CD1c-positive myeloid dendritic cell (primary cell): ENCODE results near the gene PTGFR.

ENCODE experiments used
- DNase-seq: peaks from one replicate; pipeline ENCODE4 v3.0.0-alpha.2; 2016; ENCODE audit errors: extremely low spot score

Gene PTGFR

DNA sequence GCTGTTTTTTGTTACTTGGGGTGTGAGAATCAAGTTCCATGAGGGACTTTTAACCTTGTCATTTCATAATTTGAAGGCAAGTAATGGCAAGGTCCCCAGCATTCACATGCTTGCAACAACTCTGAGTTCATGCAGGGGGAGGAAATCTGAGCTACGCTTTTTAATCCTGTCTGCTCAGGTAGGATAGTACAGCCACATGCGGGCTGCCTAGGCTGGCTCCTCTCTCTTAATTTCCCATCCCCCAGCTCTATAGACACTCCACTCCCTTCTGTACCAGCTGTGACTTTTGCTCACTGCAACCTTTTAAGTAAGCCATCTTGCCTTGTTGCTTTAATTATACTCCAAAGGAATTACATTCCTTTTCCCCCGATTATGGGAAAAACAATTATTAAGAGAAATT, 30.1 kb downstream of the PTGFR start:
- no peak for DNase-seq

DNA sequence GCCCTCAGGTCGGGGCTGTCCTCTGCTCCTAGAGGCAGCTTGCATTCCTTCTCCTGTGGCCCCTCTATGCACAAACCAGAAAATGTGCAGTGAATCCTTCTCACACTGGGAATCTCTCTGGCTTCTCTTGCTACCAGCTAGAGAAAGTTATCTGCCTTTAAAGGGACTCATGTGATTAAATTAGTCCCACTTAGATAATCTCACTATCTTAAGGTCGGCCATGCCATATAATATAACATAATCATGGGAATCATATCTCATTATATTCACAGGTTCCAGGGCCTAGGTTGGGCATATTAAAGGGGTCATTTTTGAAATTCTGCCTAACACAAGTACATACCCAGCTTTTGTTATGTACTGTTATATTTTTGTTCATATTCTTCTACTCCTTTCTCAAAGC, 31.4 kb downstream of the PTGFR start:
- no peak for DNase-seq

DNA sequence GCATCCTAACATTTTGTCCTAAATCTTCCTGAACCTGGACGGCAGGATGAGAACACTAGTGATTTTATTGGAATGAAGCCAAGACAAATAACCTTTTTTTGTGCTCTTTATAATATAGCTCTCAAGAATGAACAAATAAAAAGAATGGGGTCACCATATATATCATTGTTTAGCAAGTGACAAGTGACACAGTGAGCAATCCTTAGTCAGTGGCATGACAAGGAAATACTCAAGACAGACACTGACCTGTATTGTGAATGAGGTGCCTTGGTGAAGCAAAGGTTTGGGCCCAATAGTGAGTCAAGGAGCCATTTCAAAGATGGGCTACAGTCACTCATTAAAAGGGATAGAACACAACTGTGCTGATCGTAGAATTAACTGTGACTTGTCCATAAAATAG, 35.7 kb downstream of the PTGFR start:
- DNase-seq = no peak

DNA sequence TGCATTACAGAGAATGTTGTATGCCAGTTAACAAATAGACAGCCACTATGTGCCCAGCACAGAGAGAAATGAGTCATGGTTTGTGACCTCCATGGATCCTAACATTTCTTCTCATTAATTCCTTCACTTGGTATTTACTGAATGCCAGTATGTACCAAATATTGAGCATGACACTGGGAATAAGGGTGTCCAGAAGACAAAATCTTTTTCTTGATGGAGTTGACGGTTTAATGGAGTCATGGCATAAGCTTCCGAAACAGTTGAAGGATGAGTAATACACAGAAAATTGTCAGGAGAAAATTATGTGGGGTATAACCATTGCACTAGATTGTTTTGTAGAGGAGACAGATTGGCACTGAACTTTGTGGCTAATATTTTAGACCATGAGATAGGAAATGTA, 36.9 kb downstream of the PTGFR start:
- no peak for DNase-seq

DNA sequence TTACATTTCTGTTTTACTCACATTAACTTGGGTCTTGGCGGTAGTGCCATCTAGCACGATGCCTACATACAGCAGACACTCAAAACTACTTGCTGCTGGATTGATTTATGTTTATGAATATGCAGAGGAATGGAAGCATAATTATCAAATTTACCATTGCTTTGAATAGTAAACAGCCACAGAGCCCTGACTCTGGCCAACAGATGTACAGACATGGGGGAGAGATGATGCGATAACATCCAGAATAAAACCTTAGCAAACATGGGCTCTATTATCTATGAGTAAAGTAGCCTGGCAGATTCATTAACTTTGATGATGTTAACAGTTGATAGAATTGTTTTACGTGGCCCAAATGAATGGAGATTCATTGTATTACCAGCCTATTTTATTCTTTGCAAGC, 42.8 kb downstream of the PTGFR start:
- DNase-seq = no peak

DNA sequence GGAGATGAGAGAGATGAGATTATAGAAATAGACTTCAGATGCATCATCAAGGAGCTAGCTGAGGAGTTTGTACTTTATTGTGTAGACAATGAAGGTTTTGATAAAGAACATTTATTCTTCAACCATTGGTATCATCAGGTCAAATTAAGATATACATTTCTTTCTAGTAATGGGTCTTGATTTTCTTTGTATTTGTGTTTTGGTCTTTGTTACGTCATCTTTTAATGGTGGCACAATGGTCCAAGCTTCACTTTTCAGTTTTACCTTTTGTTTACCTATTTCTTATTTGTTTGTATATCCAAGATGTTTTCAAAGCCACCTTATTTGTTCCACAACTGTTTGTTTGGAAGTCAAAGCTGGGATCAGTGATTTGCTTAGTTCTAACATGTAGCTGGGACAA, 44.5 kb downstream of the PTGFR start:
- DNase-seq = no peak

DNA sequence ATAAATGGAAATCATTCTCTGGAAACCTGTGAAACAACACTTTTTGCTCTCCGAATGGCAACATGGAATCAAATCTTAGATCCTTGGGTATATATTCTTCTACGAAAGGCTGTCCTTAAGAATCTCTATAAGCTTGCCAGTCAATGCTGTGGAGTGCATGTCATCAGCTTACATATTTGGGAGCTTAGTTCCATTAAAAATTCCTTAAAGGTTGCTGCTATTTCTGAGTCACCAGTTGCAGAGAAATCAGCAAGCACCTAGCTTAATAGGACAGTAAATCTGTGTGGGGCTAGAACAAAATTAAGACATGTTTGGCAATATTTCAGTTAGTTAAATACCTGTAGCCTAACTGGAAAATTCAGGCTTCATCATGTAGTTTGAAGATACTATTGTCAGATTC, 45.7 kb downstream of the PTGFR start:
- DNase-seq = no peak

DNA sequence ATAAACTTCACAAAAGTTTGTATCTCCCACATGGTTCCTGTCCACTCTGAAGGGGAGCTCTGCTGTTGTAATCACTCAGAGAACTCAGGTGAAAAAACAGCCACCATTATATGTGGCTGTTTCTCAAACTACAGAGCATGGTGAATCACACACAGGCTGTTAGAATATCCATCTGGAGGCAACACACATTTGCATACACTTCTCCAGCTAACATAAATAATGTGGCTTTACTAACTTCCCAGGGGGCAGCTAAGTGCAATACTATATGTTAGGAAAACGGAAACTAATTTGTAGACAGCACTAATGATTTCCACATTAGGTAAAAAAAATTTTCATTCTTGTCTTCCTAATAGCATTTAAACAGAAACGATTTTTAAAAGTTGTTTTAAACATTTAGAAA, 49.3 kb downstream of the PTGFR start:
- DNase-seq = no peak

DNA sequence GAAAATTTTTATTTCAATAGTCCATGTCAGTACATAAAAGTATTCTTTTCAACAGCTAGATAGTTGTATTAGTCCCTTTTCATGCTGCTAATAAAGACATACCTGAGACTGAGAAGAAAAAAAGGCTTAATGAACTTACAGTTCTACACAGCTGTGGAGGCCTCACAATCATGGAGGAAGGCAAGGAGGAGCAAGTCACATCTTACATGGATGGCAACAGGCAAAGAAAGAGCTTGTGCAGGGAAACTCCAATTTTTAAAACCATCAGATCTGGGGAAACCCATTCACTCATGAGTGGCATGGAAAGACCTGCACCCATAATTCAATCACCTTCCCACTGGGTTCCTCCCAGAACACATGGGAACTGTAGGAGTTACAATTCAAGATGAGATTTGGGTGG, 50.7 kb downstream of the PTGFR start:
- no peak for DNase-seq

DNA sequence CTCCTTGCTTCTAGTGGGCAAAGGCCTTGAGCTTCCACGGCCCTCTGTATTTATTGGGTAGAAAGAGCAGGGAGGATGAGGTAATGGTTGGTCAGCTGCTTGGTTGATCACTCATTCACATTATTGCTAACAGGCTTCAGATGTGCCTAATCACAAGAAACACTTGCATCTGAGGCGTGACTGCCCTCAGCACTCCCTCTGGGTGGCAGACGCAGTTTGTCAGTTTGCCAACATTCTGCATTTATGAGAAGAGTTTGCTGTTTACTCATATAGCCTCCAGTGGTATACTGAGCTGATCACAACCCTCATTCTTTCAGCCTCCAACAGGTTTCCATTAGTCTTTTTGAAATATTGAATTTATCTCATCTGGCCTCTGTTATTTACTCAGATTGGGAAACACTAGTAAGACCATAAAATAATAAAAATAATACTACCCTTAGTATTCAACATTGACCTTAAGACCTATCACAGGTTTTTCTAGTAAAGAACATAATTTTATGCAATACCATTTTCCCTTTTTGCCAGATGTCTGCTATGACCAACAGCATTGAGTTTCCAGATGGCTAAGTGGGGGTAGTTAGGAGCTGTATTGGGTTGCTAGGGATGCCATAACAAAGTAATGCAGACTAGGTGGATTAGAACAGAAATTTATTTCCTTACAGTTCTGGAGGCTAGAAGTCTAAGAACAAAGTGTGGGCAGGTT, 53.3 kb downstream of the PTGFR start:
- DNase-seq = no peak

DNA sequence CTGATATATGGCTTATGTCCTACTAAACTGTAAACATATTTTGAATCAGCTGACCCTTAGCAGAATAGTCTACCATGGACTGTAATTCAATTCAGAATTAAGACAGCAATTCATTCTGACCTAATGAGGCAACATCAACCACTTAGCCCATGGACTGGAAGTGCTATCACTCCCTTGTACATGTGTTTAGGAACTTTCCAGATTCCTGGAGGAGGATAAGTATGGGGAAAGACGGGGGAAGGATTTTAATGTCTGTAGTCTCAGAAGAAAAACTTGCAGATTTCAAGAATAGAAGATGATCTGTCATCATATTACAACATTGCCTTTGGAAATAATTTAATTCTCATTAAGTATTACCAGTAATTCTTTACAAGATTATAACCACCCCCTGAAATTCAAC, 56.3 kb downstream of the PTGFR start:
- no peak for DNase-seq

DNA sequence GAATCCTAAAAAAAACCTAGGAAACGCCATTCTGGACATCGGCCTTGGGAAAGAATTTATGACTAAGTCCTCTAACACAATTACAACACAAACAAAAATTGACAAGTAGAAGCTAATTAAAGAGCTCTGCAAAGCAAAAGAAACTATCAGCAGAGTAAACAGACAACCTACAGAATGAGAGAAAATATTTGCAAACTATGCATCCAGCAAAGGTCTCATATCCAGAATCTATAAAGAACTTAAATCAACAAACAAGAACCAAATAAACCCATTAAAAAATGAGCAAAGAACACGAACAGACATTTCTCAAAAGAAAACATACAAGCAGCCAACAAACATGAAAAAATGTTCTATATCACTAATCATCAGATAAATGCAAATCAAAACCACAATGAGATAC, 58.6 kb downstream of the PTGFR start:
- DNase-seq = no peak

DNA sequence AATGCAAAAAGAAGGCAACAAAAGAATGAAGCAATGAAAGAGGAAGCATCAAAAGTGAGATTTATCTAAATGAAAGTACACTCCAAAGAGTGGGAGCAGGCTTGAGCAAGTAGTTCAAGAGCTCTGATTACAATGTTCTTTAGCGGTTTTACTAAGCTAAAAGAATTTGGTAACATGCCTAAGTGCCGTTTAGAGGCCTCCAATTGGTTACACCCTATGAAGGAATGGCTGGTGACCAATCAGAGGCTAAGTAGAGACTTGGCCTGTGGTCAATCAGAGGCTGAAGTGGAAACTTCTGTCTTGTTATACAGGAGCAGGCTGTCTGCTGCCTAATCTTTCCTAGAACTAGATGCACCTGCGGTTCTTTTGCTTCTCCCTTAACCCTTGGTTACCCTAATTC, 59.1 kb downstream of the PTGFR start:
- no peak for DNase-seq

DNA sequence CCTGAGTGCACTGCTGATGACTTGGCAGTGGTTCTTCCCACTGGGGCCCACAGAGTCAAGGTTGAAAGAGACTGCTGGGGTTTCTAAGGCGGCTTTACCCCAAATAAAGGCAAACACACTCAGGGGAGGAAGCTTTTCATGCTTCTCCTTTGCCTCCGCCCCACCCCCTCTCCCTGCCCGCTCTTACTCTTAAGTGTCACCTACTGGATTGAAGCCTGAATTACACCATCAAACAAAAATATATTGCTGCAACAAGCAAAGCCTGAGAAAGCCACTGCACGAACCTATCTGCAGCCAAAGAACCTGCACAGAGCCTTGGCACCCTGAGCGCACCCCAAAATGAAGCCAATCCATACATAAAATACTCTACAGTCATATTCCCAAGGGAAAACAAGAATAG, 63.1 kb downstream of the PTGFR start:
- DNase-seq = no peak

DNA sequence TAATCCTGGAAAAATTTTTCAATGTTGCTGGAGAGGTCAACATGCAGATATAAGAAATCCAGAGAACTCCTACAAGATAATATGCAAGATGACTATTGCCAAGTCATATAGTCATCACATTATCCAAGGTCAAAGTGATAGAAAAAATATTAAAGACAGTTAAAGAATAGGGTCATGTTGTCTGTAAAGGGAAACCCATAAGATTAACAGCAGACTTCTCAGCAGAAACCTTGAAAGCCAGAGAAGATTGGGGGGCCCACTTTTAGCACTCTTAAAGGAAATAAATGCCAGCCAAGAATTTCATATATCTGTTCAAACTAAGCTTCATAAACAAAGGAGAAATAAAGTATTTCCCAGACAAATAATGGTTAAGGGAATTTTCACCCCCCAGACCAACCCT, 64.1 kb downstream of the PTGFR start:
- no peak for DNase-seq

DNA sequence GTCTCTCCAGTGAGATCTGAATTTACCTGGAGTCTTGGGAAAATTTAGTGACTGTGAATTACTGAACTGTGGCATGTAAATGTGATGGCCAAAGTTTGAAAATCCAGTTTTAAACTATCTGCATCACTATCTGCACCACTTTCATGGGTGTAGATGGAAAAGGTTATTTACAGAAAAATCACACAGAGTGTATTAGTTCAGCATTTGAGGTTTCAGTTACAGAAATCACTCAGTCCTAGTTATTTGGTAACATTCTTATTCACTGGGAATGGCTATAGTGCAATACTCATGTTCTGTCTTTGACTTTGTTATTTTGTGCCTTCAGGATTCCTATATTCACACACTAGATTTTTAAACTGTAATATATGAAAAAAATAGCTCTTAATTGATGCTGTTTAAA, 68.9 kb downstream of the PTGFR start:
- DNase-seq = no peak

DNA sequence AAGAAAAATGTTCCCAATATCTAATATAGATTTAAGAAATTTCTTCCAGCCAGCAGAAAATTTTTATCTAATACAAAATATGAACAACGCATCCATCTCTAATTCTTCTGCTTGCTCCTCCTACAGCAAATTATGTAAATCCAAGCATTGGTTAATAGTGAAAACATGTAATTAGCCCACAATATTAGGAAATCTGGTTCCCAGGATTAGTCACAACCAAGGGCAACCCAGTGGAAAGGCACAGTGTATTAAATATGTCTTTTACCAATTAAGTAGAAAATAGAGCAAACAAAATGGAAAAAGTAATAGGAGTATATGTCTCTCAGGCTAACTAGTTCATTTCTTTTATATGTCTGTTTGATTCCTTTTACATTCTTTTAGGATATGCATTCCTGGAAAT, 70.0 kb downstream of the PTGFR start:
- DNase-seq = no peak

DNA sequence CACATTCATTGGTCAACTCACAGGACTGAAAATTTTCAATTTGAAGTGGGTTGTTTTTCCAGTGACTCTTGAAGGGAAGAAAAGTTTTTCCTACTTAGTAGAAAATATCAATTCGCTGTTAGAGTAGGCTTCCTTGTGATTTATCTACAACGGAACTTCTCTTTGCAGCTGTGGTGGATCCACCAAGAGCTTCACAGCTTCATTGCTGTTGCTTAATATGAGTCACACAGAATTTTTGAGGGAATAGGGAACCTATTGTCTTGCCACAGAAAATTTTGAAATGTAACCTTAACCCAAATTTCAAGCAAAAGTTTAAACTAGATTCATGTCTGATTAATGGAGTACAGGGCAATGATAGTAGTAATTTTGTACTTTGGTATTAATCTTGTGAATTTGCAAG, 71.1 kb downstream of the PTGFR start:
- no peak for DNase-seq

DNA sequence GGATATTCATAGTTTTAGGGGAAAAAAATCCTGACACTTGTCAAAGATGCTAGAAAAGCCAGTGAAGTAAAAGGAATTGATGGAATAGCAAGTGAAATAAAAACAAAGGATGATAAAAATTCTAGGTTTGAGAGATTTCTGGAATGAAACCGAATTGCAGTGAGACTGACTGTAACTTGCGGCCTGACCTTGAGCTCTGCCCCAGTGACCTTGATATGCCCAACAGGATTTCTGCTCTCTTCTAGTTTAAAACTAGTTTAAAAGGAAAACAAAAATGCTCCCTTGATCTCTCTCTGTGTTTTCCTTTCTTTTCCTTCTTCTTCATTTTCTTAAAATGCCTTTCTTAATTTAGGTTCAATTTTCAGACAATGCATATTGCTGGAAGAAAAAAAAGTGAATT, 74.6 kb downstream of the PTGFR start:
- DNase-seq = no peak

DNA sequence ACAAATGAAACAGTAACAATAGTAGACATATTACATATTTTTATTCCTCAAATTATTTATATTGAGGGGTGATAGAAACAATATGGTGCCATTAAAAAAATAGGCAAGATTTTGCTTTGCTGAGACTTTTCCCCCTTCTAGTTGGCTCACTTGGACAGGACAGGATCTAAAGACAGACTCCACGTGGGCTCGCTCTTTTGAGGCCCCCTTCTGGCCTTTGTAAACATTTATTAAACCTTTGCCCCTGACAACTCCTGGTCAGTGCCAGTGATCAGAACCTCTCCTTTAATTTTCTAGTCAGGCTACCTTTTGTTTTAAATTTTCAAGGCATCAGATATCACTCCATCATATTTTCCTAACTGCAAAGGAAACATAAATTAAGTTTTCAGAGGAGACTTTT, 79.8 kb downstream of the PTGFR start:
- no peak for DNase-seq

DNA sequence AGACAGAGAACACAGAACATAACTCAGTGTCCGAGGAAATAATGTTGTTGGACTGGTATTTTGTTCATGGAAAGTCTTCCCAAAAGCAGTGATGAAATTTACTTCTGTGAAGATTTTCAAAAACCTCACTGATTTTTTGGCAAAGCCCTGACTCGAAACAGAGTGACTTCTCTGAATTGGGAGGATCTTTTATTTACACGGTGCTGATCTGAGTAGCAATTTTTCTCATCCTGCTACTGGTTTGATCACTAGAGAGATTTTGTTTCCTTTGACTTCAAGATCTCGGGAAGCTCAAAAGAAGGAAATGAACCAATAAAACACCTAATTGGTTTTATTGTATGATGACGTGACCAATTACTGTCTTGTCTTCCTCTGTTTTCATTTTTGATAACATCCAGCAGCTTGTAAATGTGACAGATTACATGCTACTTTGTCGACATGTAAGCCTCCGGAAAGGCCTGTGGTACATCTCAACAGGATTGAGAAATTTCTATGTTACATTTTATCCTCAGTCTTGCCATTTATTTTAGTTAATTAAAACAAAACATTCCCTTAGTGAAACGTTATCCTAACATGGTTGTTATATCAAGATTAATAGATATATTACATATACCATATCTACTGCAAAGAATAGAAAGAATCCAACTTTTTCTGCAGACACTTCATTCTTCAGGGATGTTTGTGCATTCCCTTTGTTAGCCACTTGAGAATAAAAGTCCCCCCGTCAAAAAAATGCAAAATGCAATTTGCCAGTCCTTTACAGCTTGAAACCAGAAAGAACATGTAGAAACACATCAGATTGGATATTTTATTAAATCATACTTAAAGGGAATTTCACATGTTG, 86.7 kb downstream of the PTGFR start:
- no peak for DNase-seq

DNA sequence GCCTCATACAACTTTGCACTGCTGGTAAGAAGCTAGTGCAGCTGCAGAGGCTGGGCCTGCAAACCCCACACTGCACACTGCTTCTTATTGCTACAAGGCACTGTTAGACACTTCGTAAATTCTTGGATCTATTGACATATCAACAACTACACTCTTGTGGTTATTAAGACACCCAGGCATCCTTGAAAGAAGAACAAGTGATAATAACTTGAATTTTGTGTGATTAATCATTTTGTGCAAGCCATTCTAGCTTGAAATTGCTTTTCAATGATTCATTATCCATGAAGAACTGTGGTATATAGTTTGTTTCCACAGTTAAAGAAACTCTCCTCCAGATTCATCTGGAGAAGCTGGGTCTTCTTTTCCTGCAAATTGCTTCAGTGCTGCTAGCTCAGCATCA, 95.8 kb downstream of the PTGFR start:
- DNase-seq = no peak

DNA sequence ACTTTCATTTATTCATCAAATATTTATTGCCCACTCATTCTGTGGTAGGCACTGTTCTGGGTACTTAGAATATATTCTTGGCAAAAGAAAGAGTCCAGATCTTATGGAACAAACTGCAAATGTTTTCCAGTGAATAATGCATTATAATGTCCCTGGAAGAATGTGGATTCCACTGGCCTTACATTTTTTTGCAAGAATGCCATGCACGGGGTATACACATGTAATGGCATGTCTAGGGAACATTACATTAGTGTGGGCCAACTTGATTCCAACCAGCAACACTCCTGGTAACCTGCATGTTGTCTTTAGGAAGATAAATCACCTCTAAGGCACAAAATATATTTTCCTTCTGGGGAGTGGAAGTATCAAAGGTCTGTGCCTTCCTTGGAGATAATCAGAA, 96.4 kb downstream of the PTGFR start:
- no peak for DNase-seq
